ENCODE measurements around the gene CAND1.
A peak's percentile ranks its signal among the peaks of the same experiment; 100 is the strongest.

The CAND1 gene

DNA sequence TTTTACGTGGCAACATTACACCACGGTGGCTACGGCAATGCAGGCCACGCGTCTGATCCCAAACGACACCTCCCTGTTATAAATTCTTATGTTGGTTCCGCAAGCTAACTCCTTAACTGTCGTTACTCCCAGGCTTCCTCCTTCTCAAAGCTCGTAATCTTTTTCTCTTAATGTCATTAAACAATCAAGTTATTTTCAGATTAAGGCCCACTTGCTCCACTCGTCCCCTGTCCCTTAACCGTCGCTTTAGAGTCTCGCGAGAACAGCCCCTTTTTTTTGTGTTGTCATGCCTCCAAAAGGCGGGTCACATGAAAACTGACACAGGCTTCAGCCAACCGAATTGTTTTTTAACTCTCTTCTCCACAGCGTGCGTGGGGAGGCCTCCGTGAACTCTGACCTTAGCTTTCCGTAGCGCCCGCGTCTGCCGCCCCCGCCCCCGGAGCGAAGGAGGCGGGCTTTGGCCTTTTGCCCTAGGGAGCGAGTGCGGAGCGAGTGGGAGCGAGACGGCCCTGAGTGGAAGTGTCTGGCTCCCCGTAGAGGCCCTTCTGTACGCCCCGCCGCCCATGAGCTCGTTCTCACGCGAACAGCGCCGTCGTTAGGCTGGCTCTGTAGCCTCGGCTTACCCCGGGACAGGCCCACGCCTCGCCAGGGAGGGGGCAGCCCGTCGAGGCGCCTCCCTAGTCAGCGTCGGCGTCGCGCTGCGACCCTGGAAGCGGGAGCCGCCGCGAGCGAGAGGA lies at the start of gene CAND1:
TSS of gene CAND1 (plus strand) at position 463 of the 737 bp plus-strand sequence. CDS start 360 bp downstream, outside the sequence.
- peak; percentile 91 for DNase-seq (ENCODE audit: low read depth, low spot score)

DNA sequence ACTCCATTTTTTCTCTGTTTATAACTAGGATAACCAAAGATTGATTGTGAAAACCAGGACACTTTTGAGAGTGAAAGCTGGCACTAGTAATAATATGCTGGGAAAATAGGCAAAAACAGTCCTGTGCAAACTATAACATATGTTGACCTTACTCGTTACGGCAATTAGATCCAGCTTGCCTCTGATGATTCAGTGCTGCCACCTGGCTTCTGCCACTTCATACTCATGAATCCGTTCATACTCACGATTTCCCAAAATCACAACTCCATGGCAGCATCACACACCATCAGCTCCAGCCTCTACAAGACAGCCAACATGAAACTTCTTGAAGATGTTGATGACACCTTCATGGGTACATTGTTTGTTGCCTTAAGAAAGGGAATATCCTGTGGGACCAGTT lies 49.1 kb upstream of the CAND1 start:
- no peak for DNase-seq (ENCODE audit: low read depth, low spot score)

DNA sequence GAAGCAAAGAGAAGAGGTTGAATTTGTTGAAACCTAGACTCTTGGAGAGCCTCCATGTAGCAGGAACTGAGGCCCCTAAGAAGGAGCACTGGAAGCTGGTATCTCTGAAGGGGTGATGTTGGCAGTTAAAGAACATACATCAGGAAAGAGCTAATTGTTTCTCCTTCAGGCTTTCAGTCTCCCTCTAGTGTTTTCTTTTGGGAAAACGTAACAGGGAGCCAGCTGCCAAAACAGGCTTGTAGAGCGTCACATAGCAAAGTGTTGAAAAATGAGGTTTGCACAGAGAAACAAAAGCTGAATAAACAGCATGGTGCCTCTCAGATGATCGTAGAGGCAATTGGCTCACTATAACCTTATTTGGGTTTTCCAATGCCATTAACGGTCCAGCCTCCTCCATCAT lies 46.9 kb upstream of the CAND1 start:
- DNase-seq (ENCODE audit: low read depth, low spot score) = no peak

DNA sequence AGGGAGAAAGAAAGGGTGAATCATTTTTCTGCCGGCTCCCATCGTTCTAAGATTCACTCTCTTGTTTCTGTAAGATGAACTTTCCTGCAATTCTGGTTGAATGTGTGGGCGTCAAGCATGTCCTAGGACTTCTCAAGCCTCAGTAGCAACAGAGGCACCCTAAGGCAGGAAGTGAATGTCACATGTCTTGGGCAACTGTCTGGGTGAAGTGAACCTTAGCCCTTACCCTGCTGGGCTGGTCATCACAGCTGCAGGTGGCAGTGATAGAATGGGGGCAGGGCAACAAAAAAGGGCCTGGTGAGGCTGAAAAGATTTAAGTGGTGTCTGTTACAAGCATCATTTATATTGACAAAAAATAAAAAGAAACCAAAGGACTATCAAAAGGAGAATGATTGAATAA lies 45.9 kb upstream of the CAND1 start:
- DNase-seq (ENCODE audit: low read depth, low spot score) = no peak

DNA sequence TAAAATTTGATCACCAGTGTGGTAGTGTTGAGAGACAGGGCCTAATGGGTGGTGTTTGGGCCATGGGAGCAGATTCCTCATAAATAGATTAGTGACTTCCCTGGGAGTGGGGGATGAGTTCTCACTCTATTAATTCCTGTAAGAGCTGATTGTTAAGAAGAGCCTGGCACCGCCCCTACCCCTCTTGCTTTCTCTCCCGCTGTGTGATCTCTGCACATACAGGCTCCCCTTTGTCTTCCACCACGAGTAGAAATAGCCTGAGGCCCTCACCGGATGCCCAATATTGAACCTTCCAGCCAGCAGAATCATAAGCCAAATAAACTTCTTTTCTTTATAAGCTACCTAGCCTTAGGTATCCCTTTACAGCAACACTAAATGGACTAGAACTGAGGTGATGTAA lies 31.9 kb upstream of the CAND1 start:
- DNase-seq (ENCODE audit: low read depth, low spot score) = no peak

DNA sequence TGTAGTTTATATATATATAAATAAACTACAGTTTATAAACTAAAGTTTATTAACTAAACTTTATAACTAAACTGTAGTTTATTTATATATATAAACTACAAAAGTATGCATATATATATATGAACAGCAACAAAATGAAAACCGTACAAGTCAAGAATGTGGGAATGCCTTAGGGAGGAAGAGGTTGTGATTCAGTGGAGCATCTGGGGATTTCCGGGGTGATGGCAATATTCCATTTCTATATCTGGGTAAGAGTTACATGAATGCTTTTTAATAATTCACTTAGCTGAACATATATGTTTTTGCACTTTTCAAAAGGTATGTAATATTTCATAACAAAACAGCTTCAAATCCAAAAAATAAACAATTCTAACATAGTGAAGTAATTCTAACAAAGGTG lies 30.1 kb upstream of the CAND1 start:
- no peak for DNase-seq (ENCODE audit: low read depth, low spot score)

DNA sequence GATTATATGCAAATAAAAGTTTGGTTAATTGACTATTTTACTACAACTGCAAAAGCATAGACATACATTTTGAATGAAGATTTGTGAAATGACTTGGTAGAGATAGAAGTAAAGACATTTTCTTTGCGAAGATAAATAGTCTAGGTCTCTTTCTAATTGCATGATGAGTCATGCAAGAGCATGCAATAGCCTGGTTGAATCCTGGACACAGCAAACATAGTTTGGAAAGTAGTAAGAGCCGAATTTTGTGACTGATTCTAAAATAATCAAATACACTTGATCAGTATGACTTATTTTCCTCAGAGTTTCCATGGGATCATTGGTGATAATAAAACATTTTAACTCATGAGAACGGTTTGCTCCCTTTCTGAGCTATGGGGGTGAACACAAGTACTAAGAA lies 27.7 kb upstream of the CAND1 start:
- no peak for DNase-seq (ENCODE audit: low read depth, low spot score)

DNA sequence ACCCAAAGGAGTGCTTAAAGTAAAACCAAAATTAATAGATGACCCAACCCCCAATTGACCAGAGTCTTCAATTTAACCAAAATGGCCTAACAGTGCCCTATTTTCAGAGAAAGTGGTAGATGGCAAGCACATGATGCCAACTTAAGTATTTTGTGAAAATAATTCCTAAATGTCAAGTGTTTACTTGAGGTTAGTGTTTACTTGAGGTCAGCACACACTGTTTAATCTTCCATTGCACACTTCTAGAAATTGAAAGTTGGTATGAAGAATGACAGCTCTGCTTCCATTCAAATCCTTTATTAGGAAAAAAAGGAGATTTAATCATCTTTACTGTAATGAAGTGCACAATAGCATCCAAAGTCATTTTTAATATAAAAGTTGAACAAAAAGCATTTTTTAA lies 25.9 kb upstream of the CAND1 start:
- DNase-seq (ENCODE audit: low read depth, low spot score) = no peak

DNA sequence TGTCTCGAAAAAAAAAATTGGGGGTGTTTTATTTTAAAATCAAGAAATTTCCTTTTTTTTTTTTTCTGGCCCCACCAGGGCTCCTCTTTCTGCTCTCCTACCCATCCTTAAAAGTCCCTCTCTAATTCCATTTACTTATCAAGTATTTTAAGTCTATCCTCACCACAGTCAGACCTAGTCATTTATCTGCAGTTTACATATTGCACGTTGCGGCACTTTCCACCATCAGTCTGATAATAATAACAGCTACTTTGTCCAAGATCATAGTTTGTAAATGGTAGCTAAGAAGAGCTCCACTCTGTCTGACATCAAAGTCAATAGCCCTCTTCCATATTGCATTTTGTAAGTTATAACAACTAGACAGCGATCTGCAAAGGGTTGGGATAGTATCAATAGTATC lies 23.6 kb upstream of the CAND1 start:
- no peak for DNase-seq (ENCODE audit: low read depth, low spot score)

DNA sequence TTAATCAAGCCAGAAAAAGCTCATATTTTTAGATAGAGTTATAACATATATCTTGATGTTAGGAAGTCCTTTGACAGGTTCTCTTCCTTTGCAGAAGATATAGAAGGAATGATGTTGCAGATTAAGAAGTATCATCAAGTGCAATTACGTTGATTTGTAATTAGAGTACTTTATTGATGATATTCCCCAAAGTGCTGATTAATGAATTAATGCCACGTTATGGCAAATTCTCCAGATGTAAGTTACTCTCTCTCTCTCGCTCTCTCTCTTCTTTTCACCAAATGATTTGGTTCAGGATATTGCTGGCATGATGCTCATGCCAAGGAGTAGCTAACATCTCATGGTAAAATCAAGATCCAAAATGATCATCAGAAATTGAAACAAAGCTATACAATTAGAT lies 18.1 kb upstream of the CAND1 start:
- no peak for DNase-seq (ENCODE audit: low read depth, low spot score)

DNA sequence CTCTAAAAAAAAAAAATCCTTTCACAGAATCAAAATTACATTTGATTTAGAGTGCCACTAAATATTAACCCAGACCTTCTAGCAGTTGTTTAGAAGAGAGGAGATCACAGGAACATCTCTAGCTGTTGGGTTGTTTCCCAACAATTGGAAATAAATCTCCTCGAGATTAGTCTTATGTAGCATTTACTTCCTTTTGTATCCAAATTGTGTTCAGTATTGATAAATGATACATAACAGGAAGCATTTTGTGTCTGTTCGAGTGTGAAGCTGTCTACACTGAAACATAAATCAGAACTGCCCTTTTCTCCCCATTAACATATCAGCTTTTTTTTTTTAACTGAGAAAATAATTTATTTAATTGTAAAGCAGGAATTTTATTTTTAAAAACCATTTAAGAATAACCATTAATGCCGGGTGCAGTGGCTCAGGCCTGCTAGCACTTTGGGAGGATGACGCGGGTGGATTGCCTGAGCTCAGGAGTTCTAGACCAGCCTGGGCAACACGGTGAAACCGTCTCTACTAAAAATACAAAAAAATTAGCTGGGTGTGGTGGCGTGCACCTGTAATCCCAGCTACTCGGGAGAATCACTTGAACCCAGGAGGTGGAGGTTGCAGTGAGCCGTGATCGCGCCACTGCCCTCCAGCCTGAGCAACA lies 14.7 kb upstream of the CAND1 start:
- no peak for DNase-seq (ENCODE audit: low read depth, low spot score)

DNA sequence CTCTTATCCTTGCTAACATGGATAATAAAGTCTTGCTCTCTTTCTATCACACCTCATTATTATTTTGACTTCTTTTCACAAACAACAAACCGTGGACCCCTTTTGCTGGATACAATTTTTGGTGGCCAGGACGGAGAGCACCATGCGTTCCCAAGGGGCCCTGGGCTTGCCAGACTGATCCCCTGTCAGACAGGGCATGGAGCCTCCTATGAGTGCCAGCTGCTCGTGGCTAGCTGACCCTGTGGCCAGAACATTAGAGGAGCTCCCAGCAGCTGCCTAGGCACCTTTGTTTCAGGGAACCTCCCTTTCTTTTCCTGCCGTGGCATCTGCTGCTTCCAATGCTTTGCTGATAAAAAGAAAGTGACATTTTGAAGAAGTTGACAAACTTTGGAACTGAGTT lies 12.5 kb upstream of the CAND1 start:
- no peak for DNase-seq (ENCODE audit: low read depth, low spot score)

DNA sequence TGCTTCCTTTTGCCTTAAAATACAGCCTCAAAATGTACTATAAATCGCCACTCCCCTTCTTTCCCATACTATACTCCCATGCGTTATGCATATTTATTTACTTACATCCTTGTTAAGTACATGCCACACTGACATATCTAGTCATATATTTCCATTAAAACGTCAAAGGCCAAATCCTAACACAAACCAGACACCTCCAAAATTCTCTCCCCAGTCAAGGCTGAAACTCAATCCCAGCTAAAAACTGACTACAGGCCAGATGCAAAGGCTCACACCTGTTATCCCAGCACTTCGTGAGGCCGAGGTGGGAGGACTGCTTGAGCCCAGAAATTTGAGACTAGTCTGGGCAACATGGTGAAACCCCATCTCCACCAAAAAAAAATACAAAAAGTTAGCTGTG lies 5.7 kb upstream of the CAND1 start:
- DNase-seq (ENCODE audit: low read depth, low spot score) = no peak

DNA sequence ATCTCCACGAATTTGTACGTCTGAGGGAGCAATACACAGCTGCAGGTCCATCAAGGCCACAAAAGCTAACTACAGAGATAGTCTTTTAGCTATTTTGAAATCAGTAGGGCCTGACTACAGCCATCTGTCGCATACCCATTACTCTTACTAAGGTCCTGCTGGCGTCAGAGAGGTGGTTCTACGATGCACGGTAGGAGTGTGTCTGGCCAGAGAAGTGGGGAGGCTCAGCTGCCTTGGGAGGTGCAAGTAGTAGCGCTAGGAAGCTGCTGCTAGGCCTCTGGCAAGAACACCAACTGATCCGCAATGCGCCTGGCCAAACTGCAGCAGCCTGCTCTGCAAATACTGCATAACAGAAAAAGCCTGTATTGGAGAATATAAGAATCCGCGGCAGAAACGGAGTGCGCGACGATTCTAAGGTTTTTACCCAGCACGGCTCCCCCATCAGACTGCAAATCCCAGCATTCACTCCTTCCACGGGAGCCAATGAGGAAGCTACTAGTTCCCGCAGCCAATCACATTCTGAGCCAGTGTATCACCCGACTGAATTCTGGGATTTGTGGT lies 743 bp upstream of the CAND1 start:
- DNase-seq (ENCODE audit: low read depth, low spot score) = peak; percentile 97

DNA sequence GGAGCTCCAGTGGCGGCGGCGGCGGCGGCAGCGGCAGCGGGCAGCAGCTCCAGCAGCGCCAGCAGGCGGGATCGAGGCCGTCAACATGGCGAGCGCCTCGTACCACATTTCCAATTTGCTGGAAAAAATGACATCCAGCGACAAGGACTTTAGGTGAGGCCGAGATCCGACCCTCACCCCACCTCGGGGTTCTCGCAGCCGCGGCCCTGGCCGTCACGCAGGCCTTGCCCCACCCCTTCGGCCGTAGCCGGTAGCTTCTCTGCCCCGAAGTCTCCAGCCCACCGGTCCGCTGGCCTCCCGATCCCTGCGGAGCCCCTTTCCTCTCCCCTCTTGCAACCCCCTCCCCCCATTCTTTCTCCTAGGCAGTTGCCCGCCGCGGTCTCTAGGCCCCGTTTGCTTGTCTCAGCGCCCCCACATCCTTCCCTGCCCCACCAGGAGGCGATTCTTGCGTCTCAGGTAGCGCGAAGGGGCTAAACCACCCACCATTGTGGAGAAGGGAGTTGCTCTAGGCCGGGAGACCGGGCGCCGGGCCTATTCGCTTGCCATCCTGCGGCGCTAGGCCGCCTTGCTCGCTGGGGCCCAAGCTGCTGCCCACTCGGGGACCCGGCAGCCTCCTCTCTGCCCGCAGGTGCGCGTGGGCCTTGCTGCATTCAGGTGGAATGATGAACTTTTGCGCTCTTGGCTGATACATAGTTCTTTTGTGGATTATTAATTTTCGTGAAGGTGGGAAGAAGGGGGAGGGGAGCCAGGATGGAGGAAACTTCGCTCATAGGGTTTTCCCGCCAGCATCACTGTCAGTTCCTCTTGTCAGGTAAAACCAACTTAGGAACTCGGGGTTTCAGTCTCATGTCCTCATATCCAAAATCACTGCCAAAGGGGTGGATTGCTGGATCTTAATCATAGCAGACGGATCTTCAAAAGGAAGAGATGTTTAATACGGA lies 745 bp downstream of the CAND1 start:
- peak; percentile 9 for DNase-seq (ENCODE audit: low read depth, low spot score)

DNA sequence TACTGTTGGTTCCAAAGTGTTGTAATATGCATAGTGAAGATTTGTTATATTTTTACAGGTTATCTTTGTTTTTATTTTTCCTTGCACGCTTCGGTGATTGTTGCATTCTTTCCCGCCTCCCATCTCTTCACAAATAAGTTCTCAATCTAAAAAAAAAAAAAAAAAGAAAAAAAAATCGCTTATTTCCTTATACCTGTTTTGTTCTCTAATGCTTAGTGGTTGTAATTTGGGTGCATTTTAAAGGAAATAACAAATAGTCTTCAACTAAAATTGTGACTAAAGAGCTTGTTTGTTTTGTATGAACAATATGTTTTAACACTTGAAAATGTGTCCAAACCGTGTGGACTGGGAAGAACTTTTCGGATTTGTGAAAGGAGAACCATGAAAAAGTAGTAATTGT lies 1.5 kb downstream of the CAND1 start:
- DNase-seq (ENCODE audit: low read depth, low spot score) = no peak

DNA sequence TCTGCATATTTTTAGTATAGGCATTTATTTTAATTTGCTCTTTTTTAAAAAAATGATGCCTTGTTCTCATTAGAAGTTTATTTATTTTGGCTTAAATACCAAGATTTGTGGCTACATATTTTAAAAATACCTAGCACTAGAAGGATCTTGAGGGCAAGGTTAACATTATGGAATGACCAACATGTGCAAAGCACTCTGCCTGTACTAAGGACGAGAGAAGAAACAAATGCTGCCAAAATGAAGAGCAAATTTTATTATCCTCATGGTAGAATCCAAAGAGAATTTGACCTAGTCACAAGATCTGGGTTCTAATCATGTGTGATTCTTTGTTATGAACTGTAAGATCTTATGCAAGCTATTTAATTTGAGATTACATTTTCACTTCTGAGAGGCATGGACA lies 2.8 kb downstream of the CAND1 start:
- DNase-seq (ENCODE audit: low read depth, low spot score) = no peak

DNA sequence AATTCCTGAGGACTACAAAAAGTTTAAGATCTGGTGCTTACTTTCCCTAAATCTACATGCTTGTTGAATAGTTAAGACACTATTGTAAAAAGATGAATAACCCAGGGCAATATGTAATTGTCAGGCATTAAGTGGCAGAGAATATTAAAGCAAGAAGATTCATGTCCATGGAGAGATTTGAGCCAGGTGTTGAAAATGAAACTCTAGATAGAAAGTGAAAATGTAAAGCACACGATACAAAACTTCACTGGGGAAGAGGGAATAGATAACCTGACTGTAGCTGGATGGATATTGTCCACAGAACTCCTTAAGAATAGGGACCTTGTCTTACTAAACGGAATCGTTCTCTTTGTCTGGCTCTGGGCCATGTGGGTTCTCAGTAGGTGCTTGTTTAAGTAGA lies 5.0 kb downstream of the CAND1 start:
- DNase-seq (ENCODE audit: low read depth, low spot score) = no peak

DNA sequence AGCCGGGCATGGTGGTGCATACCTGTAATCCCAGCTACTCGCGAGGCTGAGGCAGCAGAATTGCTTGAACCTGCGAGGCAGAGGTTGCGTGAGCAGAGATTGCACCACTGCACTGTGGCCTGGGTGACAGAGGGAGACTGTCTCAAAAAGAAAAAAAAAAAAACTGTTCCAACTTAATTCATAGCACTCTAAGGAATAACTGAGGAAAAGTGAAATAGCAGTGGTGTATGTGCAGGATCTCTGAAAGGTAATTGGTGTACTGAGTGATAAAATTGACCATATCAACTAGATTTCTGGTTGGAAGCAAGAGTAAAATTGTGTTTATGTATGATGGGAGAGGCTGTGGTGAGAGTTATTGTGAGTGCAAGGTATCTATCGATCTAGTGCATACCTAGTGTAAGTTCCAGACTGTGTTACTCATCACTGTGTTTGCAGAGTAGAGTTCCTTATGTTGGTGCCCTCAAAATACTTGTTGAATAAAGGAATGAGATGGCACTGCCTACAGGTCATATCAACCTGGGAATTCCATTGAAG lies 6.3 kb downstream of the CAND1 start:
- DNase-seq (ENCODE audit: low read depth, low spot score) = no peak

DNA sequence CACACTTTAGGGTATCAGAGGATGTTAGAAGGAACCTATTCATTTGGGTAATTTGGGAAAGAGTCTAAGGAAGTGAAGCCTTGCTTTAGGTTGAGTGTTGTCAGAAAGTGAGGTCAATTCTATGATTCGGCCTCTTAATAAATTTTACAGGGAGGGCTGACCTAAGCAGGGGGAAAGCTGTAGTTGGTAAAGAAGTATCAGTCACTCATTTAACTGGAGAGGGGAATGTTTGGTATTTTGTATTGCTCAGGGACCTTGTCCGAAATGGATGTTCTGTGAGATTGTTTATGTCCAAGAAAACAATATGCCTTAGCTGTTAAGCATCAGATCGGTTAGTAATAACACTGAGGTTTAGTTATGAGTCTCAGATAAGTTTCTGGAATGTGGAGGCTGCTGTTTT lies 7.3 kb downstream of the CAND1 start:
- no peak for DNase-seq (ENCODE audit: low read depth, low spot score)

DNA sequence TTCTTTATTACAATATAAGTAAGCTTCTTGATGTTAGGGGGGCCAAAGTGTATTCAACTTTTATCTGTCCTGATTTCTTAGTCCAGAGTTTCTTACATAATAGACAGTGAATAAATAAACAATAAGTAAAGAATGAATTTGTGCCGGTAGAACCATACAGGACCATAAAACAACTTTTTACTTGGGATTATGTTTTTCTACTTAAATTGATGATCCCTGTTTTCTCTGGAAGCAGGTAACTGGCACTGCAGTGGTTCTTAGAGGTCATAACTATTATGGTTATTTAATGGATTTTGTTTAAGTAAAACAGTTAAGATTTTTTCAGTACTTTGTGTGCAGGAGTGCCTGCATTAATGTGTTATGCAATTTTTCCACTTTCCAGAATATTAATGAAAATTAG lies 10.5 kb downstream of the CAND1 start:
- DNase-seq (ENCODE audit: low read depth, low spot score) = no peak

DNA sequence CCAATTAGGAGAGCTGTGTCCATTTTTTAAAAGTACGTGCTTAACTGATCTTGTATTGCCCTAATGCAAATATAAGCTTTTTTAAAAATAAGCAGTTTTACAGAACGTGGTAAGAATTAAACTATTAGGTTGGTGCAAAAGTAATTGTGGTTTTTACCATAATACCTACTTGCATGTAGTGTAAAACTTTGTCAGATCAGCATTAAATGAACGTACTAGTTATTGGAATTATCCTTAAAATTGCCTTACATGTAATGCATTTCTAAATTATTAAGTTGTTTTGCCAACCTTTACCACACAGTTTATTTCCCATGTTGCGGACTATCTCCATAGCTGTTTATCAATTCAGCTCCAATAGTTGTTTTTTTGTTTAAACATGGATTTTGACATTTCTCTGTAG lies 10.9 kb downstream of the CAND1 start:
- no peak for DNase-seq (ENCODE audit: low read depth, low spot score)
